ENCODE data around the gene ADARB2. TPM values are rescaled to one million over a fixed set of nuclear protein-coding genes. Genes with fewer than 3 reads are reported as not detected.

ADARB2 gene
- total RNA-seq, 4 donors from 2014 or later: 8.4 to 23.2 (median 19.6) TPM

GRCh38 chr10:1406967-1407945 lies 330.1 kb downstream of the ADARB2 start:
- H3K36me3 ChIP-seq: no peaks in the 10 kb centered on the region
- no peak overlapping the region for H3K27ac ChIP-seq
- WGBS, 2 donors: 71 to 82% methylated on average over 17 to 25 of the region's 25 CpGs
- no peaks in the 10 kb centered on the region for H3K27me3 ChIP-seq
- no peaks in the 10 kb centered on the region for H3K9me3 ChIP-seq
- H3K4me1 ChIP-seq: no peaks in the 10 kb centered on the region
- H3K4me3 ChIP-seq: no peak overlapping the region
- TF ChIP-seq POLR2A (IDR thresholded peaks at IDR 0.05): no peak
- no peak for TF ChIP-seq CTCF (IDR thresholded peaks at IDR 0.05)
- no peak for TF ChIP-seq EP300 (IDR thresholded peaks at IDR 0.05)
- no peak for DNase-seq (ENCODE audit: low spot score in 2 of 2)

GRCh38 chr10:1406132-1406966 lies 331.0 kb downstream of the ADARB2 start:
- TF ChIP-seq POLR2A (IDR thresholded peaks at IDR 0.05) (no peak), EP300 (IDR thresholded peaks at IDR 0.05) (no peak), CTCF (IDR thresholded peaks at IDR 0.05) (no peak)
- no peaks in the 10 kb centered on the region for H3K27me3 ChIP-seq
- WGBS, 2 donors: 73 to 75% methylated on average over 12 to 14 of the region's 14 CpGs
- no peak overlapping the region for H3K4me3 ChIP-seq
- DNase-seq (ENCODE audit: low spot score in 2 of 2): no peak
- no peak overlapping the region for H3K27ac ChIP-seq
- H3K36me3 ChIP-seq: no peaks in the 10 kb centered on the region
- H3K4me1 ChIP-seq: no peaks in the 10 kb centered on the region
- H3K9me3 ChIP-seq: no peaks in the 10 kb centered on the region

- H3K27ac ChIP-seq: no peak overlapping the region
- TF ChIP-seq CTCF (IDR thresholded peaks at IDR 0.05): no peak
- TF ChIP-seq EP300 (IDR thresholded peaks at IDR 0.05): no peak
- no peaks in the 10 kb centered on the region for H3K36me3 ChIP-seq
- no peak for DNase-seq (ENCODE audit: low spot score in 2 of 2)
- no peak overlapping the region for H3K4me3 ChIP-seq
- no peaks in the 10 kb centered on the region for H3K27me3 ChIP-seq
- H3K4me1 ChIP-seq: no peaks in the 10 kb centered on the region
- 82 to 89% methylated on average over 29 of the region's 29 CpGs for WGBS, 2 donors
- no peaks in the 10 kb centered on the region for H3K9me3 ChIP-seq
These were observed 332.7 kb downstream of the ADARB2 start for GRCh38 chr10:1404323-1405260.

- H3K9me3 ChIP-seq: no peaks in the 10 kb centered on the region
- TF ChIP-seq EP300 (IDR thresholded peaks at IDR 0.05): no peak
- no peaks in the 10 kb centered on the region for H3K4me1 ChIP-seq
- H3K36me3 ChIP-seq: no peaks in the 10 kb centered on the region
- 67 to 80% methylated on average over 12 to 18 of the region's 18 CpGs for WGBS, 2 donors
- no peak overlapping the region for H3K4me3 ChIP-seq
- no peak for DNase-seq (ENCODE audit: low spot score in 2 of 2)
- H3K27me3 ChIP-seq: no peaks in the 10 kb centered on the region
- H3K27ac ChIP-seq: no peak overlapping the region
These were observed 333.6 kb downstream of the ADARB2 start for GRCh38 chr10:1403508-1404322.
